Osteocyte (in vitro differentiated cells): Measurements from ENCODE around the gene LRRD1. TPM values are rescaled to one million over a fixed set of nuclear protein-coding genes. Genes with fewer than 3 reads are reported as not detected.

Experiments used
- DNase-seq: peaks from one replicate; pipeline ENCODE4 v3.0.0; 2021; ENCODE audit warnings: mixed read lengths; ENCODE audit not compliant: unreplicated experiment; ENCODE audit errors: extremely low spot score
- H3K27ac Mint-ChIP-seq: one replicate; pipeline ENCODE4 v1.8.0; 2021; ENCODE audit warnings: mild to moderate bottlenecking, mixed read lengths; ENCODE audit not compliant: unreplicated experiment
- H3K27me3 Mint-ChIP-seq: one replicate; pipeline ENCODE4 v1.8.0; 2021; ENCODE audit warnings: mixed read lengths; ENCODE audit not compliant: unreplicated experiment
- H3K36me3 Mint-ChIP-seq: one replicate; pipeline ENCODE4 v1.8.0; 2021; ENCODE audit warnings: mixed read lengths; ENCODE audit not compliant: unreplicated experiment
- H3K4me1 Mint-ChIP-seq: one replicate; pipeline ENCODE4 v1.8.0; 2021; ENCODE audit warnings: mixed read lengths; ENCODE audit not compliant: unreplicated experiment
- H3K4me3 Mint-ChIP-seq: one replicate; pipeline ENCODE4 v1.8.0; 2021; ENCODE audit warnings: mild to moderate bottlenecking, moderate library complexity, mixed read lengths; ENCODE audit not compliant: unreplicated experiment
- H3K9me3 Mint-ChIP-seq: one replicate; pipeline ENCODE4 v1.8.0; 2021; ENCODE audit warnings: mixed read lengths; ENCODE audit not compliant: unreplicated experiment
- CTCF ChIP-seq: fragments of 200-600 bp; sonication (generic); IDR thresholded peaks from 2 replicates; pipeline ENCODE4 v1.5.0; 2021; ENCODE audit warnings: antibody characterized with exemption, mild to moderate bottlenecking, moderate library complexity
- total RNA-seq: library from RNA; stranded (reverse); gene quantifications from 2 replicates; pipeline ENCODE4 v1.2.1, GENCODE V29; 2021

The LRRD1 gene
- total RNA-seq, 1 donor from 2014 or later, result not detected

GRCh38 chr7:92133133-92133736, 45.7 kb downstream of the LRRD1 start:
- Mint-ChIP-seq H3K27ac (peak overlapping the region; percentile 100), H3K27me3 (no peaks in the 10 kb centered on the region), H3K9me3 (no peaks in the 10 kb centered on the region), H3K4me3 (peak overlapping the region; percentile 99), H3K4me1 (peaks cover 37% of the 10 kb centered on the region), H3K36me3 (peaks cover 14% of the 10 kb centered on the region)
- no peak for DNase-seq
- TF ChIP-seq CTCF, result no peak

GRCh38 chr7:92131764-92132330, 47.1 kb downstream of the LRRD1 start:
- Mint-ChIP-seq H3K4me3 (peak overlapping the region; percentile 14), H3K36me3 (peaks cover 18% of the 10 kb centered on the region), H3K27me3 (no peaks in the 10 kb centered on the region), H3K4me1 (peaks cover 37% of the 10 kb centered on the region), H3K9me3 (no peaks in the 10 kb centered on the region), H3K27ac (no peak overlapping the region)
- TF ChIP-seq CTCF, result no peak
- DNase-seq, result no peak

- no peak for TF ChIP-seq CTCF
- H3K4me1 Mint-ChIP-seq, result peaks cover 37% of the 10 kb centered on the region
- no peak for DNase-seq
- peaks cover 20% of the 10 kb centered on the region for H3K36me3 Mint-ChIP-seq
- H3K27ac Mint-ChIP-seq, result no peak overlapping the region
- no peaks in the 10 kb centered on the region for H3K27me3 Mint-ChIP-seq
- no peaks in the 10 kb centered on the region for H3K9me3 Mint-ChIP-seq
- H3K4me3 Mint-ChIP-seq, result no peak overlapping the region
Observed at GRCh38 chr7:92131093-92131492, 47.8 kb downstream of the LRRD1 start.

GRCh38 chr7:92121681-92122080, 57.3 kb downstream of the LRRD1 start:
- TF ChIP-seq CTCF, result no peak
- no peak overlapping the region for H3K4me3 Mint-ChIP-seq
- H3K36me3 Mint-ChIP-seq, result peaks cover 57% of the 10 kb centered on the region
- H3K27me3 Mint-ChIP-seq, result no peaks in the 10 kb centered on the region
- H3K27ac Mint-ChIP-seq, result no peak overlapping the region
- peaks cover 29% of the 10 kb centered on the region for H3K9me3 Mint-ChIP-seq
- no peak for DNase-seq
- peaks cover 23% of the 10 kb centered on the region for H3K4me1 Mint-ChIP-seq

- H3K27me3 Mint-ChIP-seq, result no peaks in the 10 kb centered on the region
- no peak for TF ChIP-seq CTCF
- peak overlapping the region; percentile 50 for H3K4me3 Mint-ChIP-seq
- H3K9me3 Mint-ChIP-seq, result peaks cover 29% of the 10 kb centered on the region
- peak overlapping the region; percentile 86 for H3K27ac Mint-ChIP-seq
- H3K4me1 Mint-ChIP-seq, result peaks cover 23% of the 10 kb centered on the region
- H3K36me3 Mint-ChIP-seq, result peaks cover 65% of the 10 kb centered on the region
- no peak for DNase-seq
Observed at GRCh38 chr7:92119213-92119759, 59.7 kb downstream of the LRRD1 start.
